AG04450 (cell line): Measurements from ENCODE around the gene LRP1. TPM values are rescaled to one million over a fixed set of nuclear protein-coding genes. Genes with fewer than 3 reads are reported as not detected.
A peak's percentile ranks its signal among the peaks of the same experiment; 100 is the strongest.

Experiments used
- CTCF ChIA-PET: fragments of 300-600, 350-600 bp; formaldehyde crosslinking; extraction: SDS; loops from one replicate; lab custom pipeline; 2022; ENCODE audit warnings: antibody characterized with exemption, inconsistent platforms; lab: Charles Lee
- POLR2A ChIA-PET: fragments of 350-600 bp; formaldehyde crosslinking; extraction: SDS; loops from one replicate; lab custom pipeline; 2021; ENCODE audit warnings: antibody characterized with exemption, inconsistent platforms; lab: Yijun Ruan, JAX
- DNase-seq: peaks from one replicate; pipeline ENCODE4 v3.0.0-alpha.2; 2011; ENCODE audit warnings: low read depth, low spot score
- H3K27ac ChIP-seq: one replicate; pipeline ENCODE4 v1.5.1; 2012; ENCODE audit warnings: low read depth, low read length, control low read depth
- H3K27me3 ChIP-seq: one replicate; pipeline ENCODE4 v1.6.0; 2012; ENCODE audit warnings: low read length; ENCODE audit not compliant: control insufficient read depth, insufficient read depth
- H3K4me3 ChIP-seq: 2 replicates; pipeline ENCODE4 v1.5.1; 2011; ENCODE audit warnings: mild to moderate bottlenecking, low read depth, low read length, control low read depth
- H3K9me3 ChIP-seq: 2 replicates; pipeline ENCODE4 v1.5.1; 2012; ENCODE audit warnings: low read length; ENCODE audit not compliant: control insufficient read depth, insufficient read depth
- CTCF ChIP-seq: IDR thresholded peaks from 2 replicates; pipeline ENCODE4 v1.5.1; 2011; ENCODE audit warnings: low read depth, low read length, control low read depth, inconsistent platforms
- polyA plus RNA-seq: library from polyadenylated mRNA; depleted of rRNA; stranded (reverse); fragments of >200 nt; gene quantifications from 2 replicates; pipeline ENCODE4 v1.2.3, GENCODE V29; 2011

The LRP1 gene
- polyA plus RNA-seq, 1 experiment: 49.9 TPM

GRCh38 chr12:57101892-57102695, 26.2 kb upstream of the LRP1 start:
- ChIA-PET POLR2A (interaction anchor here (10.8 kb wide), 1 partner anchor 10 kb away, joined by 258 read pairs; the partner anchor contains the start of gene NAB2), CTCF (interaction anchor here (0.5 to 1.0 kb wide), 4 partner anchors 9 to 399 kb away, joined by 3 to 5 read pairs (median 4); partner anchors contain the start of gene STAT6)
- DNase-seq: no peak
- H3K27me3 ChIP-seq: no peaks in the 10 kb centered on the region
- H3K4me3 ChIP-seq: no peak overlapping the region
- peak overlapping the region; percentile 31 for H3K27ac ChIP-seq
- no peak for TF ChIP-seq CTCF
- H3K9me3 ChIP-seq: no peaks in the 10 kb centered on the region

- Histone ChIP-seq H3K27me3 (no peaks in the 10 kb centered on the region), H3K27ac (no peak overlapping the region), H3K4me3 (no peak overlapping the region), H3K9me3 (no peaks in the 10 kb centered on the region)
- DNase-seq: no peak
- ChIA-PET CTCF (interaction anchor here (0.7 to 2.0 kb wide), 4 partner anchors 9 to 72 kb away, joined by 3 to 7 read pairs (median 3); no protein-coding TSS in a partner anchor), POLR2A (interaction anchor here (10.8 kb wide), 1 partner anchor 11 kb away, joined by 258 read pairs; the partner anchor contains the start of gene NAB2)
- TF ChIP-seq CTCF: no peak
These were observed 24.4 kb upstream of the LRP1 start for GRCh38 chr12:57103856-57104255.

- no peak for TF ChIP-seq CTCF
- Histone ChIP-seq H3K4me3 (no peak overlapping the region), H3K27me3 (no peaks in the 10 kb centered on the region), H3K9me3 (no peaks in the 10 kb centered on the region), H3K27ac (no peak overlapping the region)
- DNase-seq: no peak
- ChIA-PET CTCF (interaction anchor here (0.7 to 2.0 kb wide), 4 partner anchors 8 to 72 kb away, joined by 3 to 7 read pairs (median 3); no protein-coding TSS in a partner anchor), POLR2A (interaction anchor here (10.8 kb wide), 1 partner anchor 12 kb away, joined by 258 read pairs; the partner anchor contains the start of gene NAB2)
These were observed 23.9 kb upstream of the LRP1 start for GRCh38 chr12:57104292-57104910.

GRCh38 chr12:57105011-57105753, 23.1 kb upstream of the LRP1 start:
- H3K4me3 ChIP-seq: no peak overlapping the region
- CTCF ChIA-PET: interaction anchor here (0.9 to 2.0 kb wide), 2 partner anchors 11 to 19 kb away, joined by 4 to 7 read pairs; no protein-coding TSS in a partner anchor
- no peak for DNase-seq
- POLR2A ChIA-PET: interaction anchor here (10.8 kb wide), 1 partner anchor 13 kb away, joined by 258 read pairs; the partner anchor contains the start of gene NAB2
- no peak for TF ChIP-seq CTCF
- H3K9me3 ChIP-seq: no peaks in the 10 kb centered on the region
- H3K27ac ChIP-seq: no peak overlapping the region
- H3K27me3 ChIP-seq: no peaks in the 10 kb centered on the region
